PC-9 (cell line): Measurements from ENCODE around the gene S100PBP. TPM values are rescaled to one million over a fixed set of nuclear protein-coding genes. Genes with fewer than 3 reads are reported as not detected.

Source experiments
- BruUV-seq: library from RNA; stranded (reverse); fragments of 400-500 nt; replicated peaks from 2 replicates; lab custom pipeline; 2021; lab: Mats Ljungman, UMichigan
- CTCF ChIA-PET: fragments of 300-600 bp; sonication (Branson Sonifier 250); formaldehyde crosslinking; loops from one replicate; lab custom pipeline; 2022; ENCODE audit warnings: antibody characterized with exemption; lab: Charles Lee
- POLR2A ChIA-PET: fragments of 300-600 bp; sonication (Branson Sonifier 250); formaldehyde crosslinking; loops from one replicate; lab custom pipeline; 2022; ENCODE audit warnings: antibody characterized with exemption; ENCODE audit not compliant: unreplicated experiment; lab: Charles Lee
- DNase-seq, 2 experiments: peaks; one replicate each; pipeline versions ENCODE4 v3.0.0 to v3.0.0-alpha.2; 2015 to 2022; ENCODE audit warnings: mixed read lengths in 1 of 2
- H2AFZ ChIP-seq: fragments of 200-600 bp; sonication (generic); 2 replicates; pipeline ENCODE4 v1.8.1; 2017; ENCODE audit warnings: antibody characterized with exemption
- H3F3A ChIP-seq: fragments of 200-600 bp; sonication (generic); 2 replicates; pipeline ENCODE4 v1.8.1; 2017; ENCODE audit warnings: antibody characterized with exemption, mild to moderate bottlenecking, low read depth; ENCODE audit not compliant: insufficient read depth
- H3K27ac ChIP-seq: fragments of 200-600 bp; sonication (generic); 2 replicates; pipeline ENCODE4 v1.6.1; 2016; ENCODE audit warnings: mixed run types
- H3K27me3 ChIP-seq: fragments of 200-600 bp; sonication (generic); 2 replicates; pipeline ENCODE4 v1.6.1; 2016; ENCODE audit warnings: low read depth, mixed run types; ENCODE audit not compliant: insufficient read depth
- H3K36me3 ChIP-seq: fragments of 200-600 bp; sonication (generic); 2 replicates; pipeline ENCODE4 v1.6.1; 2016; ENCODE audit warnings: low read depth, mixed run types
- H3K4me1 ChIP-seq: fragments of 200-600 bp; sonication (generic); replicated peaks from 2 replicates; pipeline ENCODE4 v1.6.1; 2016; ENCODE audit warnings: mixed run types; ENCODE audit not compliant: insufficient read depth
- H3K4me2 ChIP-seq: fragments of 200-600 bp; sonication (generic); 2 replicates; pipeline ENCODE4 v1.6.1; 2017; ENCODE audit warnings: mixed run types
- H3K4me3 ChIP-seq: fragments of 200-600 bp; sonication (generic); 2 replicates; pipeline ENCODE4 v1.6.1; 2016; ENCODE audit warnings: mixed run types
- H3K79me2 ChIP-seq: fragments of 200-600 bp; sonication (generic); 2 replicates; pipeline ENCODE4 v1.6.1; 2017; ENCODE audit warnings: low read depth, mixed run types
- H3K9me2 ChIP-seq: fragments of 200-600 bp; sonication (generic); 2 replicates; pipeline ENCODE4 v1.8.1; 2017; ENCODE audit warnings: mild to moderate bottlenecking; ENCODE audit not compliant: insufficient read depth
- H3K9me3 ChIP-seq: fragments of 200-600 bp; sonication (generic); 2 replicates; pipeline ENCODE4 v1.8.1; 2016; ENCODE audit warnings: low read depth; ENCODE audit not compliant: insufficient read depth
- H4K20me1 ChIP-seq: fragments of 200-600 bp; sonication (generic); 2 replicates; pipeline ENCODE4 v1.8.1; 2017; ENCODE audit not compliant: insufficient read depth
- EZH2 ChIP-seq: fragments of 200-600 bp; sonication (generic); IDR thresholded peaks from 2 replicates; pipeline ENCODE4 v1.8.0; 2017; ENCODE audit warnings: antibody characterized with exemption, low read depth
- intact Hi-C: fragments of 100-400 bp; cut with micrococcal nuclease; formaldehyde crosslinking; loops from one replicate; pipeline ENCODE4 v1.10.0; 2022; ENCODE audit not compliant: unreplicated experiment
- total RNA-seq: library from RNA; stranded (reverse); gene quantifications from 2 replicates; pipeline ENCODE4 v1.2.3, GENCODE V29; 2021
- TF ChIP-seq, protein P1 (sequence below): fragments of 200-600 bp; sonication (generic); conservative IDR thresholded peaks from 2 replicates; pipeline ENCODE4 v1.6.1; 2017; ENCODE audit warnings: mixed run types, antibody characterized with exemption, mild to moderate bottlenecking, moderate library complexity

S100PBP gene
- total RNA-seq, 1 experiment from 2014 or later, result 42.4 TPM

DNA sequence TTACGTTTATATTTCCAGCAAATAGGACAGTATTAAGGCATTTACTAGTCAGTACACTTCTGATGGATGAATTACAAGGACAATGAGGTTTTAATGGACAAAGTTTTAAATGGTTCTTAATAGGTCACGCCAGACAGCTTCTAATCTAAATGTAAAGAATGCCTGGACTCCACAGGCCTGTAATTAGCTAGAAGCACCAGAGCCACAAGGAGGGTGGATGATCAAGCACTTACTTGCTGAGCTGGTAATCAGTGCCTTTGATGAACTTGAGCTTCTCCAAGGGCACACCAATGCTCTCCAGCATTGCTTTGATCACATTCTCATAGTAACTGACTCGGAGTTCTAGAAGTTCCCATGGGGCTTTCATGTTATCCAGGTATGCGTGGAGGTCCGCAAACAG, 7.1 kb upstream of the S100PBP start:
- no peaks in the 10 kb centered on the region for H3K27me3 ChIP-seq
- H3K36me3 ChIP-seq, result peaks cover 81% of the 10 kb centered on the region
- H3K9me3 ChIP-seq, result no peaks in the 10 kb centered on the region
- H3K4me3 ChIP-seq, result no peak overlapping the region
- BruUV-seq, result no TSS peak
- intact Hi-C loops, result loop anchor here (10.0 kb wide), 1 partner anchor 194 kb away; no protein-coding TSS in a partner anchor
- ChIA-PET POLR2A (no interaction called here), CTCF (no interaction called here)
- peaks cover 31% of the 10 kb centered on the region for H3F3A ChIP-seq
- peaks cover 23% of the 10 kb centered on the region for H3K4me1 ChIP-seq
- no peaks in the 10 kb centered on the region for H3K9me2 ChIP-seq
- no peak overlapping the region for H3K4me2 ChIP-seq
- peaks cover 94% of the 10 kb centered on the region for H3K79me2 ChIP-seq
- no peak overlapping the region for H3K27ac ChIP-seq
- H4K20me1 ChIP-seq, result peaks cover 97% of the 10 kb centered on the region
- TF ChIP-seq EZH2, result no peak
- TF ChIP-seq, protein P1, sequence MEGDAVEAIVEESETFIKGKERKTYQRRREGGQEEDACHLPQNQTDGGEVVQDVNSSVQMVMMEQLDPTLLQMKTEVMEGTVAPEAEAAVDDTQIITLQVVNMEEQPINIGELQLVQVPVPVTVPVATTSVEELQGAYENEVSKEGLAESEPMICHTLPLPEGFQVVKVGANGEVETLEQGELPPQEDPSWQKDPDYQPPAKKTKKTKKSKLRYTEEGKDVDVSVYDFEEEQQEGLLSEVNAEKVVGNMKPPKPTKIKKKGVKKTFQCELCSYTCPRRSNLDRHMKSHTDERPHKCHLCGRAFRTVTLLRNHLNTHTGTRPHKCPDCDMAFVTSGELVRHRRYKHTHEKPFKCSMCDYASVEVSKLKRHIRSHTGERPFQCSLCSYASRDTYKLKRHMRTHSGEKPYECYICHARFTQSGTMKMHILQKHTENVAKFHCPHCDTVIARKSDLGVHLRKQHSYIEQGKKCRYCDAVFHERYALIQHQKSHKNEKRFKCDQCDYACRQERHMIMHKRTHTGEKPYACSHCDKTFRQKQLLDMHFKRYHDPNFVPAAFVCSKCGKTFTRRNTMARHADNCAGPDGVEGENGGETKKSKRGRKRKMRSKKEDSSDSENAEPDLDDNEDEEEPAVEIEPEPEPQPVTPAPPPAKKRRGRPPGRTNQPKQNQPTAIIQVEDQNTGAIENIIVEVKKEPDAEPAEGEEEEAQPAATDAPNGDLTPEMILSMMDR, result no peak
- no peak overlapping the region for H2AFZ ChIP-seq
- no peak for DNase-seq

DNA sequence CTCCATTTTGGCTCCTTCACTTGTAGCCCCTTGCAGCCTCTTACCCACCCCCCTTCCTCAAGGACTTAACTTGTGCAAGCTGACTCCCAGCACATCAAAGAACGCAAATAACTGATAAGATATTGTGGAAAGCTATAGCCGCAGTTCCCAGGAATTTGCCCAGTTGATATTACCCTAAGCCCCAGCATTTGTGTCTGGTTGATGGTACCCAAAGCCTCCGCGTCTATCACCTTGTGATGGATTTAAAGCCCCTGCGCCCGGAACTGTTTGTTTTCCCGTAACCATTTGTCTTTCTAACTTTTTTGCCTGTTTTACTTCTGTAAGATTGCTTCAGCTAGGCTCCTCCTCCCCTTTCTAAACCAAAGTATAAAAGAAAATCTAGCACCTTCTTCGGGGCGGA, 6.2 kb upstream of the S100PBP start:
- H3K27me3 ChIP-seq, result no peaks in the 10 kb centered on the region
- H3K4me2 ChIP-seq, result no peak overlapping the region
- DNase-seq, result no peak
- peaks cover 26% of the 10 kb centered on the region for H3K4me1 ChIP-seq
- no peak overlapping the region for H3K4me3 ChIP-seq
- BruUV-seq, result no TSS peak
- peaks cover 80% of the 10 kb centered on the region for H3K36me3 ChIP-seq
- H4K20me1 ChIP-seq, result peaks cover 95% of the 10 kb centered on the region
- H3K9me2 ChIP-seq, result no peaks in the 10 kb centered on the region
- no peaks in the 10 kb centered on the region for H3K9me3 ChIP-seq
- ChIA-PET CTCF (no interaction called here), POLR2A (no interaction called here)
- peaks cover 94% of the 10 kb centered on the region for H3K79me2 ChIP-seq
- H2AFZ ChIP-seq, result no peak overlapping the region
- H3K27ac ChIP-seq, result no peak overlapping the region
- TF ChIP-seq EZH2, result no peak
- TF ChIP-seq, protein P1, result no peak
- peaks cover 29% of the 10 kb centered on the region for H3F3A ChIP-seq
- intact Hi-C loops, result loop anchor here (10.0 kb wide), 1 partner anchor 194 kb away; no protein-coding TSS in a partner anchor

DNA sequence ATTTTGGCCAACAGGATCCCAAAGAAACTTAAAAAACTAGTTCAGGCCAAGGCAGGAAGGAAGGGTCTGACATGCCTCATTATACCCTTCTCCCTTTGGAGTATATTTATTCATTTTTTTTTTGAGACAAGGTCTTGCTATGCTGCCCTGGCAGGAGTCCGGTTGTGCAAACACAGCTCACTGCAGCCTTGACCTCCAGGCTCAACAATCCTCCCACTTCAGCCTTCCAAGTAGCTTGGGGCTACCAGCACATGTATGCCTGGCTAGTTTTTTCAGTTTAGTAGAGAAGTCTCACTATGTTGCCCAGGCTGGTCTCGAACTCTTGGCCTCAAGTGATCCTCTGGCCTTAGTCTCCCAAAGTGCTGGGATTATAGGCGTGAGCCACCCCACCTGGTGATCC, 5.5 kb upstream of the S100PBP start:
- BruUV-seq, result no TSS peak
- no peak overlapping the region for H3K4me2 ChIP-seq
- H4K20me1 ChIP-seq, result peaks cover 88% of the 10 kb centered on the region
- no peaks in the 10 kb centered on the region for H3K27me3 ChIP-seq
- peaks cover 78% of the 10 kb centered on the region for H3K36me3 ChIP-seq
- no peak overlapping the region for H2AFZ ChIP-seq
- ChIA-PET CTCF (no interaction called here), POLR2A (no interaction called here)
- H3K9me2 ChIP-seq, result no peaks in the 10 kb centered on the region
- peaks cover 26% of the 10 kb centered on the region for H3F3A ChIP-seq
- peaks cover 96% of the 10 kb centered on the region for H3K79me2 ChIP-seq
- no peaks in the 10 kb centered on the region for H3K9me3 ChIP-seq
- H3K4me3 ChIP-seq, result no peak overlapping the region
- DNase-seq, result no peak
- intact Hi-C loops, result loop anchor here (10.0 kb wide), 1 partner anchor 193 kb away; no protein-coding TSS in a partner anchor
- H3K27ac ChIP-seq, result no peak overlapping the region
- peaks cover 26% of the 10 kb centered on the region for H3K4me1 ChIP-seq
- TF ChIP-seq, protein P1, result no peak
